VCaP (cell line): ENCODE results near the gene FGD2.

ENCODE experiments used
- H3K27ac ChIP-seq: fragments of 450-650 bp; 2 replicates; pipeline ENCODE4 v1.5.1; 2017
- TF ChIP-seq, protein P1 (sequence below): fragments of 450-650 bp; conservative IDR thresholded peaks from 2 replicates; pipeline ENCODE4 v1.5.1; 2017; ENCODE audit warnings: mild to moderate bottlenecking, moderate library complexity

FGD2 gene

GRCh38 chr6:37024656-37025337, 19.3 kb downstream of the FGD2 start:
- TF ChIP-seq, protein P1, sequence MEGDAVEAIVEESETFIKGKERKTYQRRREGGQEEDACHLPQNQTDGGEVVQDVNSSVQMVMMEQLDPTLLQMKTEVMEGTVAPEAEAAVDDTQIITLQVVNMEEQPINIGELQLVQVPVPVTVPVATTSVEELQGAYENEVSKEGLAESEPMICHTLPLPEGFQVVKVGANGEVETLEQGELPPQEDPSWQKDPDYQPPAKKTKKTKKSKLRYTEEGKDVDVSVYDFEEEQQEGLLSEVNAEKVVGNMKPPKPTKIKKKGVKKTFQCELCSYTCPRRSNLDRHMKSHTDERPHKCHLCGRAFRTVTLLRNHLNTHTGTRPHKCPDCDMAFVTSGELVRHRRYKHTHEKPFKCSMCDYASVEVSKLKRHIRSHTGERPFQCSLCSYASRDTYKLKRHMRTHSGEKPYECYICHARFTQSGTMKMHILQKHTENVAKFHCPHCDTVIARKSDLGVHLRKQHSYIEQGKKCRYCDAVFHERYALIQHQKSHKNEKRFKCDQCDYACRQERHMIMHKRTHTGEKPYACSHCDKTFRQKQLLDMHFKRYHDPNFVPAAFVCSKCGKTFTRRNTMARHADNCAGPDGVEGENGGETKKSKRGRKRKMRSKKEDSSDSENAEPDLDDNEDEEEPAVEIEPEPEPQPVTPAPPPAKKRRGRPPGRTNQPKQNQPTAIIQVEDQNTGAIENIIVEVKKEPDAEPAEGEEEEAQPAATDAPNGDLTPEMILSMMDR, result no peak
- peak overlapping the region; percentile 72; the same call in 1 of the 2 replicates for H3K27ac ChIP-seq

DNA sequence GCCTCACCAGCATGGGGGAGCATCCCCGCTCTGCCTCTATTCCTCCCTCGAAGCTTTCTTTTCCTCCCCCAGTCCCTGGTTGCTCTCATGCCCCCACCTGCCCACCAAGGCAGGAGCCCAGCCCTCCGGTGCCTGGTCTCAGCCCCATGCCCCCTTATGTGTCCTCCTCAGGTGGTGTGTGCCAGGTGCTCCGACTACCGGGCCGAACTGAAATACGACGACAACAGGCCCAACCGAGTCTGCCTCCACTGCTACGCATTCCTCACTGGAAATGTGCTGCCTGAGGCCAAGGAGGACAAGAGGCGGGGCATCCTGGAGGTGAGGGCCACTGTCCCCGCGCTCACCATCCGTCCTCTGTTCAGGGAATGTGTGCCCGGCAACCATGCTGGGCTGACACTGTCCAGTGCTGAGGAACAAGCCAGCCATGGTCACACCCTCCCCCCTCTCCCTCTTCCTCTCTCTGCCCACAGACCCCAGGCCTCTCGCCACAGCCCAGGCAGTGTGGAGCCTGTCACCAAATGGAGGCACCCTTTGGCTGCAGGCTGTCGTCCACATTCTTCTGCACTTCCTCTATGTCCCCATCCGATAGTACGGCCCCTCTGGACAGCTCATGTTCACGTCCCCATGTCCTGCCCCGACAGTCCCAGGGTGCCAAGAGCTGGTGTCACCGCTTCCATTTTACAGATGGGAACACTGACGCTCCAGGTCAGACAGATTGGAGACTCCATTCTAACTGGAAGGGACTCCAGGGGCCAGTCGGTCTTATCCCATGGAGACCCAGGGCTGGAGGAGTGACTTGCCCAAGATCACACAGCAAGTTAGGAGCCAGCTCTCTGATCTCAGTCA, 20.4 kb downstream of the FGD2 start:
- H3K27ac ChIP-seq, result no peak overlapping the region
- TF ChIP-seq, protein P1, result no peak

DNA sequence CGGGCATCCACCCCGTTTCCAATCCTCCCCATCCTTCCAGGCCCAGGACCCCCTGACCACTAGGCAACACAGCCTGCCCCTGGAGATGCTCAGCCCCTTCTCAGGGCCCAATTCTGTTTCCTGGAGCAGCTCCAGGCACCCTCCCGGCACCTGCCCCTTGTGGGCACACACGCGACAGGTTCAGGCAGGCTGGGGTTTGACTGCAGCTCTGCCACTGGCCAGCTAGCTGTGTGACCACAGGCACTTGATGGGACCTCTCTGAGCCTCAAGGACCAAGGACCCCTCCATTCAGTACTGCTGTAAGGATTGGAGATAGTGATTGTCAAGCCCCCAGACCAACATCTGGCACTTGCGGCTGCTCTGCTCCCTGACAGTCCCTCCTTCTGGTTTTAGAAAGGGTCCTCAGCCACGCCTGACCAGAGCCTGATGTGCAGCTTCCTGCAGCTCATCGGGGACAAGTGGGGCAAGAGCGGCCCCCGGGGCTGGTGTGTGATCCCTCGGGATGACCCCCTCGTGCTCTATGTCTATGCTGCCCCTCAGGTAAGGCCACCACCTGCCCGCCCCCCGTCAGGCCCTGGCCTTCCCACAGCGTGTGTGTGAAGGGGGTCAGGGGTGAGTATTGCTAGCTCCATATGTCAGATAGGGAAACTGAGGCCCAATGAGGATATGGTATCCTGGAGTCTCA, 21.7 kb downstream of the FGD2 start:
- TF ChIP-seq, protein P1, result no peak
- H3K27ac ChIP-seq, result no peak overlapping the region

DNA sequence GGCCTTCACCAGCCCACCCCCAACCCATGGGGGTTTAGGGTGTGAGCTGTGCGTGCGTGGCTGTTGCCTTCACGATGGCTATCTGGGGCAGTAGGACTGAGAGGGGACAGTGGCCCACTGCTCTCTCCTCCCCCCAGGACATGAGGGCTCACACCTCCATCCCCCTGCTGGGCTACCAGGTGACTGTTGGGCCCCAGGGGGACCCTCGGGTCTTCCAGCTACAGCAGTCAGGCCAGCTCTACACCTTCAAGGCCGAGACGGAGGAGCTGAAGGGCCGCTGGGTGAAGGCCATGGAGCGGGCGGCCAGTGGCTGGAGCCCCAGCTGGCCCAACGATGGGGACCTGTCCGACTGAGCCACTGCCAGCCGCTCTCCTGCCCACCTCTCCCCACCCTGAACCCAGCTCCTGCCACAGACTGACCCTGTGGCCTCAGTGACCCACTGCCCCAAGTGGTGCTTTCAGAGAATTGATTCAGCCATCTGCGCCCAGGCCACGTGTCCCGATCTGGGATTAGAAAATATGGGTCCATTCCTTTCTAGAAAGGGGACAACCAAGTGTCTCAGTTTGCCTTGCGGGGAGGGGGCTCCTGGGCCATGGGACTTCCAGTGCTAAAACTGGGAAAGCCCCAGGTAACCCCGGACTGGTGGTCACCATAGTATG, 22.5 kb downstream of the FGD2 start:
- TF ChIP-seq, protein P1, result no peak
- no peak overlapping the region for H3K27ac ChIP-seq

DNA sequence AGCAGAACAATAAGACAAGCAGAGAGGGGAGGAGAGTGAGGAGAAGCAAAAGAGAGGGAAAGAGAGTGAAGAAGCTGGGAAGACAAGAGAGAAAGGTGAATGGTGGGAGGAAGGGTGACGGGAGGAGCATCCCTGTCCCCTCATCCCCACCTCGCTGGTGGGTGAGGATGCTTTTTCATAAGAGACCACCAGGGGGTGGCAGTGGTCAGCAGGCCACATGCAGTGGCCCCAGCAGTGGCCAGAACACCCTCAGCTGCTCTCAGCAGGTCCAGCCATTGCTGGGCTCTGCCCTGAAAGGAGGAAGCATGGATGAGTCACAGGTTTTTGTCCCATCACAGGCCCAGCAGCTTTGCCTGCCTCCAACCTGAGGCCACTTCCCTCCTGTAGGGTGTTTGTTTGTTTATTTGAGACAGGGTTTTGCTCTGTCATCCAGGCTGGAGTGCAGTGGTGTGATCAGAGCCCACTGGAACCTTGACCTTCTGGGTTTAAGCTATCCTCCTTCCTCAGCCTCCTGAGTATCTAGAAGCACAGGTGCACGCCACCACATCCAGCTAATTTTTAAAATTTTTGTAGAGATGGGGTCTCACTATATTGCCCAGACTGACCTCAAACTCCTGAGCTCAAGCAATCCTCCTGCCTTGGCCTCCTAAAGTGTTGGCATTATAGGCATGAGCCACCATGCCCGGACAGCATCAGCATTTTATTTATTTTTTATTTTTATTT, 24.0 kb downstream of the FGD2 start:
- TF ChIP-seq, protein P1, result peak; percentile 77
- no peak overlapping the region for H3K27ac ChIP-seq

DNA sequence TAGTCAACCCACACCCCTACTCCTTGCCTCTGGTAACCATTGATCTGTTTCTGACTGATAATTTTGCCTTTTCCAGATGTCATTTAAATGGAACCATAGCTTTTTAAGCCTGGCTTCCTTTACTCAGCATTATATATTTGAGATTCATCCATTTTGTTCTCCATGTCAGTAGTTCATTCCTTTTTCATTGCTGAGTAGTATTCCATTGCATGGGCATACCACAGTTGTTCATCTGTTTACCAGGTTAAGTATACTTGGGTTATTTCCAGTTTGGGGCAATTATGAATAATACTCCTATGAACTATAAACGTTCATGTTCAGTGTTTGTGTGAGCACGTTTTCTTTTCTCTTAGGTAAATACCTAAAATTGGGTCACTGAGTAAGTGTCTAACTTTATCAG, 25.1 kb downstream of the FGD2 start:
- H3K27ac ChIP-seq, result no peak overlapping the region

More for the DNA sequence above, 25.1 kb downstream of the FGD2 start:
- TF ChIP-seq, protein P1, result no peak
